MM.1S (cell line): ENCODE results near the gene IDH3G.

Source experiments
- DNase-seq: peaks from one replicate; pipeline ENCODE4 v3.0.0-alpha.2; 2015
- H2AFZ ChIP-seq: fragments of 300-600 bp; sonication (generic); 2 replicates; pipeline ENCODE4 v1.6.0; 2016; ENCODE audit warnings: antibody characterized with exemption, low read length
- H3F3A ChIP-seq: fragments of 300-600 bp; sonication (generic); 2 replicates; pipeline ENCODE4 v1.6.1; 2016; ENCODE audit warnings: mild to moderate bottlenecking, antibody characterized with exemption, low read length, moderate library complexity, mixed read lengths; ENCODE audit not compliant: insufficient read depth
- H3K27ac ChIP-seq: fragments of 300-600 bp; sonication (generic); 2 replicates; pipeline ENCODE4 v1.5.1; 2016; ENCODE audit warnings: mild to moderate bottlenecking, low read length
- H3K27me3 ChIP-seq: fragments of 300-600 bp; sonication (generic); replicated peaks from 2 replicates; pipeline ENCODE4 v1.6.0; 2016; ENCODE audit warnings: low read length; ENCODE audit not compliant: insufficient read depth
- H3K36me3 ChIP-seq: fragments of 300-600 bp; sonication (generic); replicated peaks from 2 replicates; pipeline ENCODE4 v1.6.1; 2016; ENCODE audit warnings: mild to moderate bottlenecking, low read length, mixed read lengths; ENCODE audit not compliant: insufficient read depth
- H3K4me1 ChIP-seq: fragments of 300-600 bp; sonication (generic); 2 replicates; pipeline ENCODE4 v1.6.1; 2016; ENCODE audit warnings: low read length, mixed read lengths
- H3K4me2 ChIP-seq: fragments of 300-600 bp; sonication (generic); 2 replicates; pipeline ENCODE4 v1.6.0; 2016; ENCODE audit warnings: low read depth, low read length
- H3K4me3 ChIP-seq: fragments of 300-600 bp; sonication (generic); 2 replicates; pipeline ENCODE4 v1.5.1; 2016; ENCODE audit warnings: low read length, mixed read lengths
- H3K79me2 ChIP-seq: fragments of 300-600 bp; sonication (generic); 2 replicates; pipeline ENCODE4 v1.6.1; 2016; ENCODE audit warnings: mixed run types, low read length, mixed read lengths
- H3K9ac ChIP-seq: fragments of 300-600 bp; sonication (generic); 2 replicates; pipeline ENCODE4 v1.6.1; 2016; ENCODE audit warnings: low read length, mixed read lengths
- H3K9me2 ChIP-seq: fragments of 300-600 bp; sonication (generic); replicated peaks from 2 replicates; pipeline ENCODE4 v1.6.1; 2016; ENCODE audit warnings: mild to moderate bottlenecking, low read length, mixed read lengths; ENCODE audit not compliant: insufficient read depth
- H3K9me3 ChIP-seq: fragments of 300-600 bp; sonication (generic); replicated peaks from 2 replicates; pipeline ENCODE4 v1.6.1; 2016; ENCODE audit warnings: mild to moderate bottlenecking, low read length, mixed read lengths; ENCODE audit not compliant: insufficient read depth
- H4K20me1 ChIP-seq: fragments of 300-600 bp; sonication (generic); 2 replicates; pipeline ENCODE4 v1.6.1; 2016; ENCODE audit warnings: mild to moderate bottlenecking, low read length, moderate library complexity, mixed read lengths; ENCODE audit not compliant: insufficient read depth
- EZH2 ChIP-seq: fragments of 300-600 bp; sonication (generic); optimal IDR thresholded peaks from 2 replicates; pipeline ENCODE3; 2017; ENCODE audit warnings: low read depth, mild to moderate bottlenecking, antibody characterized with exemption, low read length, mixed read lengths
- EZH2phosphoT487 ChIP-seq: fragments of 300-600 bp; sonication (generic); IDR thresholded peaks from 2 replicates; pipeline ENCODE4 v1.6.1; 2018; ENCODE audit warnings: antibody characterized with exemption, low read length
- TF ChIP-seq, protein P1 (sequence below): fragments of 300-600 bp; sonication (generic); IDR thresholded peaks from 2 replicates; pipeline ENCODE4 v1.5.1; 2016; ENCODE audit warnings: antibody characterized with exemption, low read length, mixed read lengths

Gene IDH3G

DNA sequence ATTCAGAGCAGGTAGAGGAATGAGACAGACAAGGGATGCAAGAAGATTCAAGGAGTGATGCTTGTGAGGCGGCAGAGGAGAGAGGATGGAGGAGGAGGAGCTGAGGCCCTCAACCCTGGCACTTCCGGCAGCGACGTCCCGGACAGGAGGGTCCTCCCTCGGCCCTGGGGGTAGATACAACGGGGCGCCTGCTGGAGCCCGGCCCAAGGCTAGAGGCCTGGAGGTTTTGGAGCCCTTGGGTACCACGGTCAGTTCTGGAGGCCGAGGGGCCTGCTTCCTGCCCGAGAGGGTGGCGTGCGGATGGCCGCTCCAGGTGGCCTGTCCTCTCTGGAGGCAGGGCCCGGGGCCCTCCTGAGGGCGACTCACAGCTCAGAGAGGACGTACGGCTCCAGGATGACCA, 13.8 kb upstream of the IDH3G start:
- Histone ChIP-seq H3K9me2 (no peaks in the 10 kb centered on the region), H3K36me3 (no peaks in the 10 kb centered on the region), H3K4me1 (no peaks in the 10 kb centered on the region), H3F3A (no peaks in the 10 kb centered on the region), H3K79me2 (no peaks in the 10 kb centered on the region), H4K20me1 (no peaks in the 10 kb centered on the region), H3K4me3 (no peak overlapping the region), H3K27me3 (peaks cover 39% of the 10 kb centered on the region), H2AFZ (no peak overlapping the region), H3K27ac (no peak overlapping the region), H3K9ac (no peak overlapping the region), H3K9me3 (no peaks in the 10 kb centered on the region), H3K4me2 (no peak overlapping the region)
- DNase-seq: no peak
- TF ChIP-seq EZH2: no peak
- TF ChIP-seq, protein P1, sequence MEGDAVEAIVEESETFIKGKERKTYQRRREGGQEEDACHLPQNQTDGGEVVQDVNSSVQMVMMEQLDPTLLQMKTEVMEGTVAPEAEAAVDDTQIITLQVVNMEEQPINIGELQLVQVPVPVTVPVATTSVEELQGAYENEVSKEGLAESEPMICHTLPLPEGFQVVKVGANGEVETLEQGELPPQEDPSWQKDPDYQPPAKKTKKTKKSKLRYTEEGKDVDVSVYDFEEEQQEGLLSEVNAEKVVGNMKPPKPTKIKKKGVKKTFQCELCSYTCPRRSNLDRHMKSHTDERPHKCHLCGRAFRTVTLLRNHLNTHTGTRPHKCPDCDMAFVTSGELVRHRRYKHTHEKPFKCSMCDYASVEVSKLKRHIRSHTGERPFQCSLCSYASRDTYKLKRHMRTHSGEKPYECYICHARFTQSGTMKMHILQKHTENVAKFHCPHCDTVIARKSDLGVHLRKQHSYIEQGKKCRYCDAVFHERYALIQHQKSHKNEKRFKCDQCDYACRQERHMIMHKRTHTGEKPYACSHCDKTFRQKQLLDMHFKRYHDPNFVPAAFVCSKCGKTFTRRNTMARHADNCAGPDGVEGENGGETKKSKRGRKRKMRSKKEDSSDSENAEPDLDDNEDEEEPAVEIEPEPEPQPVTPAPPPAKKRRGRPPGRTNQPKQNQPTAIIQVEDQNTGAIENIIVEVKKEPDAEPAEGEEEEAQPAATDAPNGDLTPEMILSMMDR: no peak
- TF ChIP-seq EZH2phosphoT487: no peak

DNA sequence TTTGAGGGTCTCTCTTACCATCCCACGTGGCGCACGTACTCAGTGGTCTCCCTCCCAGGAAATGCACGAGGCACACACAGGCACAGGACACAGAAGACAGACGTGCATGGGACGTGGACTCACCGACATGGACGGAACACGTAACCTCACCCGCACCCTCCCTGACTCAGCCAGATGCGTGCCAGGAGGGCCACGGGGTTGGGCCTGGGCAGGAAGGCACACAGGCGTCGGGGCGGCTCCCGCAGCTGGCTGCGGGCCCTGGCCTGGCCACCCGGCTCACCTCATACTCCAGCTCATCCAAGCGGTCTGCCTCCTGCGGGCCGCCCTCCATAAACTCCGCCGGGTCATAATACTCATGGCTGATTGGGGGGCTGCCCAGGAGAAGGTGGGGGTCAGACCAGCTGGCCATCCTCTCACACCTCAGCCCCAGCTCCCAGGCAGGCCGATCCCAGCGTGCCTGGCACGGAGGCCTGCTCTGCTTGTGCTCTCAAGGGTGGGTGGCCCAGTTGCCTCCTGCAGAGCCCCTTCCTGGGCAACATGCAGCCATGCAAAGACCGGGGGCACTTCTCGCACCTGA, 12.9 kb upstream of the IDH3G start:
- Histone ChIP-seq H3K4me2 (no peak overlapping the region), H2AFZ (no peak overlapping the region), H3K36me3 (no peaks in the 10 kb centered on the region), H3K4me1 (no peaks in the 10 kb centered on the region), H3K9ac (no peak overlapping the region), H4K20me1 (no peaks in the 10 kb centered on the region), H3K9me3 (no peaks in the 10 kb centered on the region), H3K9me2 (no peaks in the 10 kb centered on the region), H3K79me2 (no peaks in the 10 kb centered on the region), H3K27ac (no peak overlapping the region), H3F3A (no peaks in the 10 kb centered on the region), H3K27me3 (peaks cover 32% of the 10 kb centered on the region), H3K4me3 (no peak overlapping the region)
- TF ChIP-seq EZH2phosphoT487: no peak
- TF ChIP-seq, protein P1: no peak
- TF ChIP-seq EZH2: no peak
- DNase-seq: no peak

DNA sequence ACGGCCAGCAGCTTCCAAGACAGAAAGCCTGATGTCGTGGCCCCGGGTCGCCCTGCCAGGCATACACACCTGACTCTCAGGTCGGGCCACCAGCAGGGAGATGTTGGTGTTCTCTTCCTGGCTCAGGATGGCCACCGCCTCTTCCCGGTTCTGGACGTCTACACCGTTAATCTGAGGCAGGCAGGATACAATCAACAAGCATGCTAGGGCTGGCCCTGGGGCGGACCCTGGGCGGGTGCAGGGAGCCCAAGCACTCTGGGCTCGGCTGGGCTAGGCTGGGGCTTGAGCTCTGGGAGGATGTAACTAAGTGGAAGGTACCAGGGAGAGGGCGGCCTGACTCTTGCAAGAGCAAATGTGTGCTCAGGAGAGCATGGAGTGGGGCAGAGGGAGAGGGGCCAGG, 11.3 kb upstream of the IDH3G start:
- no peaks in the 10 kb centered on the region for H3F3A ChIP-seq
- H3K27me3 ChIP-seq: peaks cover 19% of the 10 kb centered on the region
- no peak overlapping the region for H2AFZ ChIP-seq
- no peak for DNase-seq
- no peaks in the 10 kb centered on the region for H3K9me3 ChIP-seq
- no peaks in the 10 kb centered on the region for H3K9me2 ChIP-seq
- H3K4me1 ChIP-seq: no peaks in the 10 kb centered on the region
- no peak overlapping the region for H3K4me3 ChIP-seq
- TF ChIP-seq EZH2 (no peak), EZH2phosphoT487 (no peak)
- TF ChIP-seq, protein P1: no peak
- no peak overlapping the region for H3K9ac ChIP-seq
- no peak overlapping the region for H3K27ac ChIP-seq
- no peak overlapping the region for H3K4me2 ChIP-seq
- H4K20me1 ChIP-seq: no peaks in the 10 kb centered on the region
- no peaks in the 10 kb centered on the region for H3K79me2 ChIP-seq
- H3K36me3 ChIP-seq: no peaks in the 10 kb centered on the region
